H1 (cell line): ENCODE results near the gene FAAH. TPM values are rescaled to one million over a fixed set of nuclear protein-coding genes. Genes with fewer than 3 reads are reported as not detected.
A peak's percentile ranks its signal among the peaks of the same experiment; 100 is the strongest.

Source experiments
- CTCF ChIA-PET: fragments of 300-600 bp; sonication (Branson Sonifier 250); formaldehyde crosslinking; loops from one replicate; lab custom pipeline; 2021; ENCODE audit not compliant: partially characterized antibody; lab: Charles Lee
- POLR2A ChIA-PET: fragments of 300-600 bp; sonication (Branson Sonifier 250); formaldehyde crosslinking; loops from one replicate; lab custom pipeline; 2021; ENCODE audit warnings: inconsistent platforms; ENCODE audit not compliant: partially characterized antibody; lab: Charles Lee
- DNase-seq, 2 experiments: peaks; one replicate each; pipeline versions ENCODE4 v3.0.0 to v3.0.0-alpha.2; 2010 to 2022; ENCODE audit warnings: low spot score in 2 of 2, low read depth in 1 of 2, mixed read lengths in 1 of 2
- FAIRE-seq: peaks from 2 replicates; lab custom pipeline; 2011; peaks lifted over from hg19 to GRCh38; lab: Jason Lieb, UNC
- H2AFZ ChIP-seq: 2 replicates; pipeline ENCODE4 v1.8.1; 2012; ENCODE audit warnings: low read length, inconsistent platforms
- H2AK5ac ChIP-seq: 2 replicates; pipeline ENCODE4 v1.6.1; 2013; ENCODE audit warnings: low read depth, low read length
- H2BK120ac ChIP-seq: replicated peaks from 2 replicates; pipeline ENCODE3; 2013; ENCODE audit warnings: low read depth, low read length, inconsistent platforms
- H2BK12ac ChIP-seq: 2 replicates; pipeline ENCODE4 v1.6.1; 2013; ENCODE audit warnings: low read depth, low read length
- H2BK15ac ChIP-seq: 2 replicates; pipeline ENCODE4 v1.6.1; 2013; ENCODE audit warnings: low read length
- H2BK20ac ChIP-seq: 2 replicates; pipeline ENCODE4 v1.6.1; 2013; ENCODE audit warnings: low read length
- H2BK5ac ChIP-seq: 2 replicates; pipeline ENCODE4 v1.6.1; 2013; ENCODE audit warnings: low read depth, low read length
- H3K14ac ChIP-seq: 2 replicates; pipeline ENCODE4 v1.6.1; 2013; ENCODE audit warnings: inconsistent platforms; ENCODE audit not compliant: insufficient read length
- H3K18ac ChIP-seq: 2 replicates; pipeline ENCODE4 v1.6.1; 2013; ENCODE audit warnings: low read length; ENCODE audit errors: extremely low read depth
- H3K23ac ChIP-seq: 2 replicates; pipeline ENCODE4 v1.6.1; 2013; ENCODE audit warnings: inconsistent platforms; ENCODE audit not compliant: insufficient read length
- H3K23me2 ChIP-seq: 2 replicates; pipeline ENCODE4 v1.6.1; 2013; ENCODE audit warnings: low read depth, low read length
- H3K27ac ChIP-seq: 2 replicates; pipeline ENCODE4 v1.6.1; 2011; ENCODE audit warnings: low read depth, low read length, inconsistent platforms
- H3K27me3 ChIP-seq, 4 experiments: replicated peaks in 1 of 4; 1 replicate in 1 of 4; 2 replicates in 3 of 4; pipeline versions ENCODE4 v1.6.1 to v1.8.1; 2011 to 2013; ENCODE audit warnings: low read length in 3 of 4, mild to moderate bottlenecking in 3 of 4, inconsistent platforms in 2 of 4, mixed read lengths in 2 of 4, moderate library complexity in 1 of 4; ENCODE audit not compliant: control insufficient read depth in 3 of 4, insufficient read depth in 3 of 4; ENCODE audit errors: extremely low read depth in 1 of 4
- H3K36me3 ChIP-seq, 4 experiments: 2 replicates each; pipeline versions ENCODE4 v1.6.1 to v1.8.1; 2011 to 2013; ENCODE audit warnings: mild to moderate bottlenecking in 4 of 4, low read length in 3 of 4, moderate library complexity in 2 of 4, control low read depth in 1 of 4, inconsistent platforms in 1 of 4; ENCODE audit not compliant: insufficient read depth in 4 of 4, control insufficient read depth in 2 of 4
- H3K4ac ChIP-seq: replicated peaks from 2 replicates; pipeline ENCODE3; 2013; ENCODE audit warnings: low read length, low read depth, mixed read lengths, inconsistent platforms; ENCODE audit not compliant: insufficient read length
- H3K4me1 ChIP-seq, 4 experiments: replicated peaks in 1 of 4; 1 replicate in 1 of 4; 2 replicates in 3 of 4; pipeline versions ENCODE4 v1.6.1 to v1.8.1; 2011 to 2013; ENCODE audit warnings: low read length in 3 of 4, inconsistent platforms in 2 of 4, mixed read lengths in 1 of 4; ENCODE audit not compliant: insufficient read depth in 4 of 4, control insufficient read depth in 3 of 4
- H3K4me2 ChIP-seq, 2 experiments: 2 replicates each; pipeline versions ENCODE4 v1.6.1 to v1.8.1; 2011 to 2013; ENCODE audit warnings: low read depth in 2 of 2, low read length in 2 of 2, control low read depth in 1 of 2, inconsistent platforms in 1 of 2, mild to moderate bottlenecking in 1 of 2; ENCODE audit not compliant: insufficient read depth in 1 of 2
- H3K4me3 ChIP-seq, 4 experiments: fragments of 200-600, 300-600 bp in 1 of 4; sonication (generic), shearing (Covaris generic), sonication (Bioruptor Twin) in 1 of 4; 2 replicates each; pipeline versions ENCODE4 v1.5.1 to v1.8.1; 2011 to 2016; ENCODE audit warnings: low read length in 4 of 4, low read depth in 3 of 4, control low read depth in 2 of 4, inconsistent platforms in 2 of 4, mild to moderate bottlenecking in 2 of 4, mixed read lengths in 1 of 4, moderate library complexity in 1 of 4; ENCODE audit not compliant: insufficient read depth in 2 of 4; ENCODE audit errors: extremely low read depth in 1 of 4
- H3K56ac ChIP-seq: replicated peaks from 2 replicates; pipeline ENCODE3; 2013; ENCODE audit warnings: low read depth, mild to moderate bottlenecking, mixed read lengths, low read length, inconsistent platforms; ENCODE audit not compliant: insufficient read length
- H3K79me1 ChIP-seq: 2 replicates; pipeline ENCODE4 v1.6.1; 2013; ENCODE audit warnings: low read depth, low read length, control low read depth
- H3K79me2 ChIP-seq, 2 experiments: 2 replicates each; pipeline versions ENCODE4 v1.6.1 to v1.8.1; 2012 to 2013; ENCODE audit warnings: low read length in 2 of 2, mild to moderate bottlenecking in 2 of 2, inconsistent platforms in 1 of 2; ENCODE audit not compliant: insufficient read depth in 2 of 2, control insufficient read depth in 1 of 2
- H3K9ac ChIP-seq, 4 experiments: replicated peaks in 1 of 4; 1 replicate in 1 of 4; 2 replicates in 3 of 4; pipeline versions ENCODE4 v1.6.1 to v1.8.1; 2011 to 2013; ENCODE audit warnings: low read depth in 3 of 4, low read length in 3 of 4, control low read depth in 2 of 4, mild to moderate bottlenecking in 2 of 4, moderate library complexity in 2 of 4, inconsistent platforms in 1 of 4; ENCODE audit errors: extremely low read depth in 1 of 4
- H3K9me3 ChIP-seq, 2 experiments: 2 replicates each; pipeline versions ENCODE4 v1.6.1 to v1.8.1; 2012 to 2013; ENCODE audit warnings: mild to moderate bottlenecking in 2 of 2, moderate library complexity in 2 of 2, control low read depth in 1 of 2, inconsistent platforms in 1 of 2, low read depth in 1 of 2, low read length in 1 of 2, mixed read lengths in 1 of 2; ENCODE audit not compliant: insufficient read depth in 2 of 2
- H4K20me1 ChIP-seq, 2 experiments: replicated peaks in 1 of 2; 2 replicates each; pipeline versions ENCODE3 to v1.8.1; 2011 to 2013; ENCODE audit warnings: inconsistent platforms in 2 of 2, low read length in 2 of 2, mild to moderate bottlenecking in 1 of 2; ENCODE audit not compliant: insufficient read depth in 2 of 2, control insufficient read depth in 1 of 2
- H4K5ac ChIP-seq: 2 replicates; pipeline ENCODE4 v1.6.1; 2013; ENCODE audit warnings: low read length, low read depth, mixed read lengths, inconsistent platforms; ENCODE audit not compliant: insufficient read length
- H4K8ac ChIP-seq: 2 replicates; pipeline ENCODE4 v1.8.0; 2013; ENCODE audit warnings: mild to moderate bottlenecking, moderate library complexity, low read length, inconsistent platforms; ENCODE audit not compliant: insufficient read depth; ENCODE audit errors: extremely low read depth
- H4K91ac ChIP-seq: replicated peaks from 2 replicates; pipeline ENCODE3; 2013; ENCODE audit warnings: low read length, mixed read lengths, inconsistent platforms; ENCODE audit not compliant: insufficient read length
- ASH2L ChIP-seq: fragments of 200-600, 300-600 bp; sonication (generic); IDR thresholded peaks from one replicate; pipeline ENCODE4 v1.7.1; 2017; ENCODE audit warnings: low read length
- ATF2 ChIP-seq: IDR thresholded peaks from 2 replicates; pipeline ENCODE4 v1.6.1; 2012; ENCODE audit warnings: low read length, inconsistent platforms
- GTF2F1 ChIP-seq: IDR thresholded peaks from 2 replicates; pipeline ENCODE4 v1.6.1; 2012; ENCODE audit warnings: low read depth, low read length, improper control_type of control experiment, borderline replicate concordance
- MAX ChIP-seq: IDR thresholded peaks from 2 replicates; pipeline ENCODE4 v1.6.1; 2012; ENCODE audit warnings: inconsistent platforms
- PHF8 ChIP-seq: fragments of 200-600 bp; sonication (generic); conservative IDR thresholded peaks from 2 replicates; pipeline ENCODE4 v1.7.1; 2012; ENCODE audit warnings: low read depth, mild to moderate bottlenecking, inconsistent platforms, low read length, moderate library complexity
- SP2 ChIP-seq: IDR thresholded peaks from 2 replicates; pipeline ENCODE4 v1.6.1; 2012; ENCODE audit warnings: mild to moderate bottlenecking, low read length, inconsistent platforms
- TAF1 ChIP-seq: IDR thresholded peaks from 2 replicates; pipeline ENCODE4 v1.6.1; 2011; ENCODE audit warnings: mild to moderate bottlenecking, low read depth, low read length
- WGBS, 2 experiments: shearing (Covaris generic) in 1 of 2; methylation state at CpG; one replicate each; pipeline versions ENCODE4 v1.1.6 to v1.1.7; 2013 to 2015; ENCODE audit warnings: low lambda C conversion rate in 2 of 2, mixed read lengths in 2 of 2, inconsistent platforms in 1 of 2, low coverage in 1 of 2, missing lambda C conversion rate in 1 of 2; ENCODE audit not compliant: insufficient replicate concordance in 2 of 2, insufficient coverage in 1 of 2, insufficient read length in 1 of 2; ENCODE audit errors: extremely low coverage in 1 of 2, missing lambda C conversion rate in 1 of 2; 5-methylcytosine and 5-hydroxymethylcytosine counted together
- polyA plus RNA-seq, 7 experiments: library from polyadenylated mRNA; depleted of rRNA in 3 of 7; stranded (reverse) in 5 of 7; unstranded in 2 of 7; fragments of >200 nt in 5 of 7; fragments of 200-250 nt in 2 of 7; gene quantifications; 1 replicate in 5 of 7; 2 replicates in 1 of 7; 4 replicates in 1 of 7; pipeline versions ENCODE4 v1.2.1 to v1.2.3, GENCODE V29; 2011 to 2013; ENCODE audit warnings: missing spikeins in 2 of 7, mixed read lengths in 2 of 7
- total RNA-seq: library from RNA; stranded (reverse); fragmentation: NEBNext Ultra II Directional; extraction: Animal tissue kit (Norgen Biotek cat#: 25700); gene quantifications from 2 replicates; pipeline ENCODE4 v1.2.1, GENCODE V29; 2021

The FAAH gene
- total and polyA plus RNA-seq, 2 of the 8 experiments (the other 6 are each of a cell fraction or from before 2014, with no cell fraction given), result 41.2 to 47.3 TPM

GRCh38 chr1:46400421-46400820 is 6.3 kb downstream of the FAAH start:
- H3K4me2 ChIP-seq, result peak overlapping the region; percentile 13 to 34; a peak in 1 of 4 replicates
- H3K4ac ChIP-seq, result peak overlapping the region; percentile 59
- H3K36me3 ChIP-seq, result peaks cover 0 to 3% (median 0%) of the 10 kb centered on the region in 4 experiments; a peak in 1 of 8 replicates
- FAIRE-seq (no peak), DNase-seq (no peak)
- H4K8ac ChIP-seq, result no peak overlapping the region
- H3K18ac ChIP-seq, result peak overlapping the region; percentile 19; the same call in 1 of the 2 replicates
- H3K27ac ChIP-seq, result no peak overlapping the region
- no peaks in the 10 kb centered on the region for H3K23me2 ChIP-seq
- H2BK15ac ChIP-seq, result 0 out of 2 replicates have a peak overlapping the region, but pooled peaks have one; percentile 61
- H2BK20ac ChIP-seq, result no peak overlapping the region
- peaks cover 1 to 4% of the 10 kb centered on the region in 2 experiments for H4K20me1 ChIP-seq
- H3K4me3 ChIP-seq, result no peak overlapping the region
- peak overlapping the region; percentile 80; the same call in 1 of the 2 replicates for H2BK12ac ChIP-seq
- peaks cover 9 to 16% (median 10%) of the 10 kb centered on the region in 4 experiments for H3K4me1 ChIP-seq
- H3K79me2 ChIP-seq, result peaks cover 0 to 31% of the 10 kb centered on the region in 2 experiments; a peak in 2 of 4 replicates
- H4K5ac ChIP-seq, result no peak overlapping the region
- TF ChIP-seq TAF1 (no peak), MAX (no peak), ASH2L (no peak), GTF2F1 (no peak), ATF2 (no peak), PHF8 (no peak), SP2 (no peak)
- no peak overlapping the region for H2AFZ ChIP-seq
- H3K23ac ChIP-seq, result no peak overlapping the region
- WGBS, 2 experiments, result 91% methylated on average over 4 of the region's 4 CpGs; no CpG with 5 or more reads in 1 of the 2 experiments
- 0 out of 2 replicates have a peak overlapping the region, but pooled peaks have one; percentile 48 for H2AK5ac ChIP-seq
- H2BK120ac ChIP-seq, result no peak overlapping the region
- H4K91ac ChIP-seq, result no peak overlapping the region
- no peak overlapping the region; the same call in 1 of the 2 replicates for H2BK5ac ChIP-seq
- H3K27me3 ChIP-seq, result no peaks in the 10 kb centered on the region
- ChIA-PET CTCF (interaction anchor here (0.8 to 25.3 kb wide), 4 partner anchors 11 to 76 kb away, joined by 4 to 513 read pairs (median 36); no protein-coding TSS in a partner anchor), POLR2A (interaction anchor here (1.1 to 2.5 kb wide), 3 partner anchors 9 to 42 kb away, joined by 3 to 12 read pairs (median 4); no protein-coding TSS in a partner anchor)
- no peak overlapping the region for H3K56ac ChIP-seq
- no peak overlapping the region for H3K14ac ChIP-seq
- H3K9ac ChIP-seq, result no peak overlapping the region
- H3K79me1 ChIP-seq, result no peaks in the 10 kb centered on the region; the same call in 1 of the 2 replicates
- no peaks in the 10 kb centered on the region for H3K9me3 ChIP-seq
